SK-N-SH treated with all-trans-retinoic acid at 6 μM for 48 hours (cell line): Measurements from ENCODE around the gene CRTC3.

ENCODE experiments used
- ATAC-seq: fragments of 200-7000 bp; cut with Tn5 transposase; 3 replicates; pipeline ENCODE4 v1.9.1; 2020; ENCODE audit warnings: mild to moderate bottlenecking, moderate library complexity
- BACH2 ChIP-seq: fragments of 250-450 bp; sonication (Bioruptor Pico); IDR thresholded peaks from 2 replicates; pipeline ENCODE4 v1.9.0; 2021; ENCODE audit warnings: mild to moderate bottlenecking, borderline replicate concordance
- CREB5 ChIP-seq: fragments of 250-450 bp; sonication (Bioruptor Pico); IDR thresholded peaks from 2 replicates; pipeline ENCODE4 v1.5.1; 2020; ENCODE audit warnings: low read depth, mild to moderate bottlenecking, moderate library complexity
- CSRNP3 ChIP-seq: fragments of 250-450 bp; sonication (Bioruptor Pico); IDR thresholded peaks from 2 replicates; pipeline ENCODE4 v1.5.1; 2021; ENCODE audit warnings: mild to moderate bottlenecking, moderate library complexity
- ESRRG ChIP-seq: fragments of 250-450 bp; sonication (Bioruptor Pico); IDR thresholded peaks from 2 replicates; pipeline ENCODE4 v1.6.1; 2021; ENCODE audit warnings: mild to moderate bottlenecking
- GLIS3 ChIP-seq: fragments of 250-450 bp; sonication (Bioruptor Pico); IDR thresholded peaks from 2 replicates; pipeline ENCODE4 v1.5.0; 2020; ENCODE audit warnings: mild to moderate bottlenecking, moderate library complexity
- ISL1 ChIP-seq: fragments of 250-450 bp; sonication (Bioruptor Pico); IDR thresholded peaks from 2 replicates; pipeline ENCODE4 v2.1.2; 2022; ENCODE audit warnings: mild to moderate bottlenecking, moderate library complexity
- OSR1 ChIP-seq: fragments of 250-450 bp; sonication (Bioruptor Pico); IDR thresholded peaks from 2 replicates; pipeline ENCODE4 v1.8.0; 2022; ENCODE audit warnings: moderate library complexity, mild to moderate bottlenecking, inconsistent platforms
- PATZ1 ChIP-seq: fragments of 250-450 bp; sonication (Bioruptor Pico); IDR thresholded peaks from 2 replicates; pipeline ENCODE4 v1.8.0; 2020; ENCODE audit warnings: mild to moderate bottlenecking, moderate library complexity, borderline replicate concordance
- POU6F1 ChIP-seq: fragments of 250-450 bp; sonication (Bioruptor Pico); IDR thresholded peaks from 2 replicates; pipeline ENCODE4 v1.8.0; 2021; ENCODE audit warnings: low read depth, mild to moderate bottlenecking, moderate library complexity, borderline replicate concordance
- PPARA ChIP-seq: fragments of 250-450 bp; sonication (Bioruptor Pico); IDR thresholded peaks from 2 replicates; pipeline ENCODE4 v1.5.0; 2020; ENCODE audit warnings: mild to moderate bottlenecking, borderline replicate concordance
- RARB ChIP-seq: fragments of 250-450 bp; sonication (Bioruptor Pico); IDR thresholded peaks from 2 replicates; pipeline ENCODE4 v1.8.0; 2021; ENCODE audit warnings: mild to moderate bottlenecking, moderate library complexity
- SNAI2 ChIP-seq: fragments of 250-450 bp; sonication (Bioruptor Pico); IDR thresholded peaks from 2 replicates; pipeline ENCODE4 v1.5.0; 2020; ENCODE audit warnings: mild to moderate bottlenecking, moderate library complexity
- TOX ChIP-seq: fragments of 250-450 bp; sonication (Bioruptor Pico); IDR thresholded peaks from 2 replicates; pipeline ENCODE4 v1.8.0; 2021; ENCODE audit warnings: mild to moderate bottlenecking, moderate library complexity, borderline replicate concordance
- TSHZ2 ChIP-seq: fragments of 250-450 bp; sonication (Bioruptor Pico); IDR thresholded peaks from 2 replicates; pipeline ENCODE4 v1.5.0; 2020; ENCODE audit warnings: mild to moderate bottlenecking, moderate library complexity
- ZC3H10 ChIP-seq: fragments of 250-450 bp; sonication (Bioruptor Pico); IDR thresholded peaks from 2 replicates; pipeline ENCODE4 v1.5.1; 2021; ENCODE audit warnings: mild to moderate bottlenecking, moderate library complexity
- ZFP30 ChIP-seq: fragments of 450-650 bp; formaldehyde crosslinking; IDR thresholded peaks from 2 replicates; pipeline ENCODE4 v1.5.0; 2022; ENCODE audit warnings: mild to moderate bottlenecking, moderate library complexity
- ZNF565 ChIP-seq: fragments of 450-650 bp; formaldehyde crosslinking; conservative IDR thresholded peaks from 2 replicates; pipeline ENCODE4 v1.5.0; 2020; ENCODE audit warnings: low read depth, mild to moderate bottlenecking, moderate library complexity
- ZNF70 ChIP-seq: fragments of 450-650 bp; formaldehyde crosslinking; IDR thresholded peaks from 2 replicates; pipeline ENCODE4 v1.5.0; 2020; ENCODE audit warnings: mild to moderate bottlenecking, moderate library complexity
- ZNF8 ChIP-seq: fragments of 450-650 bp; formaldehyde crosslinking; IDR thresholded peaks from 2 replicates; pipeline ENCODE4 v1.5.0; 2020; ENCODE audit warnings: mild to moderate bottlenecking, moderate library complexity

Gene CRTC3

GRCh38 chr15:90644526-90644925, 114.8 kb downstream of the CRTC3 start:
- ATAC-seq = no peak
- TF ChIP-seq ESRRG (CRISPR knock-in tag) = no peak
- TF ChIP-seq PPARA (CRISPR knock-in tag) = no peak
- no peak for TF ChIP-seq SNAI2
- TF ChIP-seq BACH2 (CRISPR knock-in tag) = no peak
- no peak for TF ChIP-seq ZNF565
- TF ChIP-seq OSR1 (CRISPR knock-in tag) = no peak
- no peak for TF ChIP-seq ZNF8 (CRISPR knock-in tag)
- TF ChIP-seq POU6F1 (CRISPR knock-in tag) = no peak
- no peak for TF ChIP-seq TOX (CRISPR knock-in tag)
- no peak for TF ChIP-seq PATZ1
- TF ChIP-seq GLIS3 = no peak
- no peak for TF ChIP-seq ISL1 (CRISPR knock-in tag)
- no peak for TF ChIP-seq RARB
- no peak for TF ChIP-seq CREB5 (CRISPR knock-in tag)
- TF ChIP-seq CSRNP3 (CRISPR knock-in tag) = no peak
- TF ChIP-seq ZNF70 (CRISPR knock-in tag) = no peak
- no peak for TF ChIP-seq ZFP30 (CRISPR knock-in tag)

- ATAC-seq = no peak
- TF ChIP-seq PPARA (CRISPR knock-in tag) (no peak), TOX (CRISPR knock-in tag) (no peak), ISL1 (CRISPR knock-in tag) (no peak), PATZ1 (no peak), RARB (no peak), BACH2 (CRISPR knock-in tag) (no peak), ESRRG (CRISPR knock-in tag) (no peak), TSHZ2 (CRISPR knock-in tag) (no peak), ZC3H10 (CRISPR knock-in tag) (no peak)
These were observed 115.4 kb downstream of the CRTC3 start for GRCh38 chr15:90644952-90645725.
